RPMI7951 (cell line): ENCODE measurements around the gene CHKA. TPM values are rescaled to one million over a fixed set of nuclear protein-coding genes. Genes with fewer than 3 reads are reported as not detected.

Experiments
- DNase-seq: peaks from one replicate; pipeline ENCODE4 v3.0.0-alpha.2; 2012; ENCODE audit warnings: low read depth
- total RNA-seq: library from RNA; depleted of rRNA; stranded (reverse); fragments of >200 nt; shearing (Covaris generic); gene quantifications from 2 replicates; pipeline ENCODE4 v1.2.3, GENCODE V29; 2014

The CHKA gene
- total RNA-seq, 1 experiment from 2014 or later, result 18.7 TPM

DNA sequence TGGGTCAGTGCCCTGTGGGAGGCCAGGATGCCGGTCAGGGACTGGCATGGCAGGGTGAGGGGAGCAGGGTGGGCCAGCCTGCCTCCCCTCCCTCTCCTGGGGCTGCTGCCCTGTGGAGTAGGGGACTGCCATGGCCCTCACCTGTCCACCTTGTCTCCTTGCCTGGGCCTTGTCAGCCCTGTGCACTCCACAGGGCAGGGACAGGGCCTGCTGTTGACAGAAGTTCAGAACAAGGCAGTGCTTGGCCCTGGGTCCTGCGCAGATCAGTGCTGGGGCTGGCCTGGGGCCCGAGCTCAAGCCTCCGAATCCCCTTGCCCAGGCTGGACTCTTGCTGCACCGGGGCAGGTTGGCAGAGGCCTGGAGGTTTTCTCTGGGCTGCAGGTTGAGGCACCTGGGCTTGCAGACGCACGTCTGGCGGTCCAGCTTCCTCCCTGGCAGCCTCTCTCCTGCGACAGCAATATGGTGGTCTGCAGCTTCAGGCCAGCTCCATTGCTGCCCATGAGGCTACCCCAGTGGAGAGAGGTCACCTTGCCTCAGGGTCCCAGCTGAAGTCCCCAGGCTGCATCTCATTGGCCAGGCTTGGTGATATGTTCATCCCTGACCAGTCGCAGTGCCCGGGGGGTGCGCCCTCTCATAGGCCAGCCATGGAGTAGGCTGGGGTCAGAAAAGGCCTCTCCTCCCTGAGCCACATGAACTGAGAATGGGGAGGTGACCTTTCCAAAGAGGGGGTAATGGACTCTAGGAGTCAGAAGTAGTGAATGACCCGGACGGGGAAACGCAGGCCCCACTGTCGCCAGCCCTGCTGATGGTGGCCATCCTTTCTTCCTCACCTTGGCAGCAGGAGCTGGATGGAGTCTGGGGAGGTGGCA is 21.5 kb upstream of the CHKA start:
- no peak for DNase-seq

DNA sequence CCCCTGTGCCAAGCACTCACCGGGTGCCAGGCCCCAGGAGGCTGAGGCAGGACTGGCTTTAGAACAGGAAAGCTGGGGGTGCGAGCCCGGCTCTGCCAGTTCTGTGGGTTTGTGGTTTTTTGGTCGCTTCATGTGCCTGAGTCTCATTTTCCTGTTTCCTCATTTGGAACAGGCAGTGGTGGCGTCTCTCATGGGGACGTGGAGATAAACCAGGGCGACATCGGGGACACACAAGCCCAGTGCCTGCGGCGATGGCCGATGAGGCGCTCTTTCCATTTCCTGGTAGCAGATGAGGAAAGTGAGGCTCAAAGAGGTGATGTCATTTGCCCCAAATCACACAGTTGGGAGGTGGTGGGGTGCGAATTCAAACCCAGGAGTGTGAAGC is 20.8 kb upstream of the CHKA start:
- no peak for DNase-seq

DNA sequence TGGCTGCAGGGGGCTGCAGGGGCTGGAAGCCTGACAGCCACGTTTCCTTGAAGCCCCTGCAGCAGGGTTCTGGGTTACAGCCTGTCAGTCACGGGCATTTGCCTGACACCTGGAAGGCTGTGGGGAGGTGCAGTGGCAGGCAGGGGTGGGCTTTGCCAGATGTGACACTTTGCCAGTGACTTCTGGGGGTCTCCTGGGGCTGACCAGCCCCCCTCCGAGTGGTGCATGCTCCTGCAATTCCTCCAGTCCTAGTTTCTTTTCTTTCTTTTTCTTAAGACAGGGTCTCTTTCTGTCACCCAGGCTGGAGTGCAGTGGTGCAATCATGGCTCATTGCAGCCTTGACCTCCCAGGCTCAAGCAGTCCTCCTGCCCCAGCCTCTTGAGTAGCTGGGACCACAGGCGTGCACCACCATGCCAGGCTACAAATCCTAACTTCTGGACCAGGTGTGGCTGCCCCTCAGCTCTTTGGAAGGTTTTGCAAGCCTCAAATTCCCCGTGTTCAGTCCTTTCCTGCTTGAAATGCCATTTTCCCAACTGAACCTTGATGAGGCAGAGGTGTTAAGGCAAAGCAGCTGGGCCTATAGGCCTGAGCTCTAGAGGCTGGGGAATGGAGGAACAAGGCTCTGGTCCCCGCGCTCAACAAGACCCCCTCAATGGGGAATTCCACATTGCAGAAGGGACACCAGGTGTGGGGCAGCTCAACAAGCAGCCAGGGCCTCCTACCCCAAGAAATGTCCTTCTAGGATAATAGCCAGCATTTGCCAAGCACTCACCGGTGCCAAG is 20.2 kb upstream of the CHKA start:
- DNase-seq, result no peak

DNA sequence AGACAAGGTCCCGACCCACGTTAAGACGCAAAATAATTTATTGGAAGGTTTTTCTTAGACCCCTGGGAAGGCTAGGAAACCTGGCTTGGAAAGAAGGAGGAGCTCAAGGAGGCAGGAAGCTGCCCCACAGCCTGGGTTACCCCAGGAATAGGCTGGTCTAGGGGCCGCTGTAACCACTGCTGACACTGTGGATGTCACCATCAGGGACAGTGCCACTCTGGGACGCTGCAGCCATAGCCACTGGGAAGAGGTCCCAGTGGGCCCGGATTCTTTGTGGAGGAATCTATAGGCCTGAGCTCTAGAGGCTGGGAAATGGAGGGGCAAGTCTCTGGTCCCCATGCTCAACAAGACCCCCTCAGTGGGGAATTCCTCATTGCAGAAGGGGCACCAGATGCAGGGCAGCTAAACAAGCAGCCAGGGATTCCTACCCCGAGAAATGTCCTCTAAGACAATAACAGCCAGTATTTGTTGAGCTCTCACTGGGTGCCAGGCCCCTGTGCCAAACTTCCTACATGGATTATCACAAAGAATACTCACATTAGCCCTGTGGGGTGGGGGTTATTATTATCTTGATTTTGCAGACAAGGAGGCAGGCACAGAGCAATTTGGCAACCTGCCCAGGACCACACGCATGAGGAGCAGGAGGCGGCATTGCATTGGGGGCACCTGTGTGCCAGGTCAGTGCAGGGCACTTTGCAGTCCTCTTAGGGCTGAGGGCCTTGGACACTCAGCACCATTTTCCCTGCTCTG is 19.5 kb upstream of the CHKA start:
- no peak for DNase-seq

DNA sequence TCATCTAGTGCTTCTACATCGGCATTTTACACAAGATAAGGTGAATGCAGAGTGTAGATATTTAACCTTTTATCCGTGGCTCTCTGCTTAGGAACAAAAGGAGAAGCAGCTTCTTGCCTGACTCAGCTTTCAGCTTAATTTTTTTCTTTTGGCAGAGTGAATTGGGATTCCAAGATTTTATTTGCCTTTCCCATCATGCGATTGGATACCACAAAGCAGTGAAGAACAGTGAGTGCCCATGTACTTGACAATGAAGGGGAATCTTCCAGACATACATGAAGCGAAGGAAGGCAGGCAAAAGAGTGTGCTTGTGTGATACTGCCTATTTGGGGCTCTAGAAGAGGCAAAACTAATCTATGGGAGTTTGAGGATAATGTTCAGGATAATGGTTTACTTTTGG is 17.0 kb upstream of the CHKA start:
- DNase-seq, result no peak

DNA sequence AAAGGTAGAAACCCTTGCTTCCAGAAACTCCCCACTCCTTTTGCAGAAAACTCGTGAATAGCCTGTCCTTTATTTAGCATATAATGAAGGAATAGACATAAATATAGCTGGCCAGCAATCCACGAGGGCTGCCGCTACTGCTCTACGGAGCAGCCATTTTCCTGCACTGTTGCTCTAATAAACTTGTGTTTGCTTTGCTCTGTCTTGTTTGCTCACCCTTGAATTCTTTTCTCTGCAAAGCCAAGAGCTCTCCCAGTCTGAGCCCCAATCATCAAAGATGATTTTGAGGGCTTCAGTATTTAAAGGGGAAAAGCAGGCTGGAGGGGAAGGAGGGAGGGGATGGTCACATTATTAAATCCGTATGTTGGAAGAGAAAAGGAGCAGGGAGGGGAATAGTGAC is 16.6 kb upstream of the CHKA start:
- no peak for DNase-seq

DNA sequence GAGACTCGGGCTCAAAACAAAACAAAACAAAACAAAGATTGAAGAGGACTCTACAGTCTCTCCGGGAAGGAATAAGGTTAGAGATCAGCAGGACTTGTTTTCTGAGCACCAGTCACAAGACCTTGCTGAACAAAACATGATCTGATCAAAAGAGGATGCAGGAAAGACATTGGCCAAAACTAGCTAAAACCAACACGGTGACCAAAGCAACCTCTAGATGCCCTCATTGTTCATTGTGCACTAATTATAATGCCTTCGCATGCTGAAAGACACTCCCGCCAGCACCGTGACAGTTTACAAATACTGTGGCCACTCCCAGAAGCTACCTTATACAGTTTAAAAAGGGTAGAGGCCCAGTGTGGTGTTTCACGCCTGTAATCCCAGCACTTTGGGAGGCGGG is 15.7 kb upstream of the CHKA start:
- no peak for DNase-seq

DNA sequence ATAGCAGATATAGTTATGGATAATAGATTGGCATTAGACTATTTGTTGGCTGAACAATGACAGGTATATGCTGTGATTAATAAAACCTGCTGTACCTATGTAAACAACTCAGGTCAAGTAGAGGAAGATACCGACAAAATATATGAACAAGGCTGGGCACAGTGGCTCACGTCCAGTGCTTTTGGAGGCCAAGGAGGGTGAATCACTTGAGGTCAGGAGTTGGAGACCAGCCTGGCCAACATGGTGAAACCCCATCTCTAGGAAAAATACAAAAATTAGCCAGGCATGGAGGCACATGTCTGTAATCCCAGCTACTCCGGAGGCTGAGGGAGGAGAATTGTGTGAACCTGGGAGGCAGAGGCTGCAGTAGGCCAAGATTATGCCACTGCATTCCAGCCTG is 14.0 kb upstream of the CHKA start:
- no peak for DNase-seq

DNA sequence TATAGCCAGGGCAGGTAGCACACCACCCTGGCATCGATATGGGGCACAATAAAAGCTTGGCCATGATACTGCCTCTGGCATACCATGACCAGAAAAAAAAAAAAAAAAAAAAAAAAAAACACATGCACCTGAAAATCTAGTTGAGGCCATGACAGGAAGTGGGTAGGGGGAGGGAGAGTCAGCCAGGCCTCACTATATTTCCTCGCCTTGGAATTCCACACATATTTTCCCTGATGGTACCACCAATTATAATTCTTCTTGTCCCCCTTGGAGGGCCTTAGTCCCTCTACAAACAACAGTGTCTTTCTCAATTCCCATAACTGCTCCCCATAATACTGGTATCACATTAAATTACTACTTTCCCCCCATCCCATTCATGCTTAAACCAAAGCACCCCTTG is 12.6 kb upstream of the CHKA start:
- no peak for DNase-seq

DNA sequence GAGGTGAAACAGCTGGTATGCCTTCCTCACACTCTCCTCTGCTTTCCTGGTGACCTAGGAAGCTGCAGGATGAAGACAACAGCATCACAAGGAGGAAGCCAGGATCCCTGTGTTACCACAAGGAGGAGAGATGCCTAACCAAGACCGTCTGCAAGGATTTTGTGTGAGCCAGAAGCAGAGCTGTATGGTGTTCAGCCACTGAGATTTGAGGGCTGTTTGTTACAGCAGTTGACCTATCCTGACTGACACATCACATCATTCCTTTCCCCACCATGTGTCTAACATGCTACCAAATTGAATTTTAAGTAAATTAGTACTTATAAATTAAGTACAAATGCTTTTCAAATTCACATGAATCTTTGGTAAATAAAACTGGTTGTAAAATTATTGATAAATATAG is 8.9 kb upstream of the CHKA start:
- no peak for DNase-seq

DNA sequence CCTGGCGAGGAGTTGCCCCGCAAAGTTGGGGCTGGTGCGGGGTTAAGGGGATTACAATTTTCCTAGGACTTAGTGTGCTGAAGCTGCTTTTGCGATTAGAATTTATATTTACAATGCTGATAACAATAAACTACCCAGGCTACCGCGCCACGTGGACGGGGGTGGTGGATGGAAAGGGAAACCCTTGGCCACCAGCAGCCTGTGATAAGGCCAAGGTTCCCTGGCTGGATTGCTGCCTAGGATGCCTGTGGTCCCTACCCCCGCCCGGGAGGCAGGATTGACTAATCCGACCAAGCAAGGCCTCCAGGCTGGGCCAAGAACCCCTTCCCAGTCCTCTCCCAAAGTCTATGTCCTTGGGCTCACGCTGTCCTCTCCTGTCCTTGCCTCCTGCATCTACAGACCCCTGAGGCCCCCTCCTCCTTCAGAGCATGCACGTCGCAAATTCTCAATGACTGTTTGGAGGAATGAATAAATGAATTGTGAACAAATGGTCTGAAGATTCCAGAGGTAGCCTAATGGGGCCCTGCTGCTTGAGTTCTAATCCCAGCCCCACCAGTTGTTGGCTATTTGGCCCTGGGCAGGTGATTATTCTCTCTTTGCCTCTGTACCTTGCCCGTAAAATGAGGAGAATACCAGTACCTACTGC is 7.6 kb upstream of the CHKA start:
- peak; percentile 49 for DNase-seq

DNA sequence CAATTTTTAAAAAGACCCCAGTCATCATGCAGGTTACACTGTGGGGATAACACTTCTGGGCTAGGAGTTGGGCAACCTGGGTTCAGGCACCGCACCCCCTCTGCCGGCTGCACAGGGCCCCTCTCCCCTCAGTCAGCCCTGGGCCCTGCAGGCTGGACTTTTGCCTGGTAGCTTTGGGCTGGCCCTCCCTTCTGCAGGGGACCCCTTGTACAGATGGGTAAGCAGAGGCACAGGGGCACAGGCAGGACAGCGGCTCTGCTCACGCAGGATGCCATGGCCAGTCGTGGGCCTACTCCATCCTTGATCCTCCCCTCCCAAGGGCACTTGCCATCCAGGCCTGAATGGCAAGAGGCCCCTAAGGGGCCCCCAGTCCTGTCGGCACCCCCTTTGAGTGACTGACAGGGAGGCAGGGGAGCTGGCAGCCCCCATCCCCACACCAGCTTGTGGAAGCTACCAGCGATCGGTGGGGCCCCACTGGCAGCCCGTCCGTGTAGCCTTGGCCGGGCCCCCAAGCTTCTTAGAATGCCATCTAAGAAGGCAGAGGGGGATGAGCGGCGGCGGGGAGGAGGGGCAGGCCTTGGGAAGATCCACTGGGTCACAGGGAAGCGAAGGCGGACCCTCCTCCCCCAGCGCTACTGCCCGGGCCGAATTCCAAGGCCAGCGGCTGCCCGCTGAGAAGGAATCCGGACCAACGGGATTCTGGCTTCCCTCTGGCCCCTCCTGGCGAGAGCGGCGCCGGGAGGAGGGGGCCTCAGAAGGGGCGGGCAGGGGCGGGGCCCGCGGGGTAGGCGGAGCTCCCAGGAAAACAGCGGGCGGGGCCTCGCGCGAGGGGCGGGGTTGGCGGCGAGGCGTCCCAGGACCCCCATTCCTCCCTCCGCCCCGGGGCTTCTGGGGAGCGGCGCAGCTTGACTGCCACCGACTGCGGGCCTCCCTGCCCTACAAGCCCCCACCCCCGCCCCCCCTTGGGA is 6.8 kb upstream of the CHKA start:
- peak; percentile 32 for DNase-seq

DNA sequence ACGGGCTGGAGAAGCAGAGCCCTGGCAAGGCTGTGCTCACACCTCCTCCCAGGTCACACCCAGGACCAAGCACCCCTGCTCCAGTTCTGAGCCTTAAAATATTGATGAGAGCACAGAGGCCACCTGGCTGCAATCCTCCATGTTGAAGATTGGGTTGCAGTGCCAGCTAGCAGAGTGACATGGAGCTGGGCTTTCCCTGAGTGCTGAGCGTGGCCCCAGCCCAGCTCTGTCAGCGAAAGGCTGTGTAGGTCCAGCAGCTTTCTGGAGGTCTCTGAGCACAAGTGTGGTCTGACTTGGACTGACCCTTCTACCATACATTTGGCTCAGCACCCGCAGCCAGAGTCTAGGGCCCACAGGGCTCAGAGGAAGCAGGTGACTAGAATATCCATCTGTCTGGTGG is 4.0 kb upstream of the CHKA start:
- DNase-seq, result no peak

DNA sequence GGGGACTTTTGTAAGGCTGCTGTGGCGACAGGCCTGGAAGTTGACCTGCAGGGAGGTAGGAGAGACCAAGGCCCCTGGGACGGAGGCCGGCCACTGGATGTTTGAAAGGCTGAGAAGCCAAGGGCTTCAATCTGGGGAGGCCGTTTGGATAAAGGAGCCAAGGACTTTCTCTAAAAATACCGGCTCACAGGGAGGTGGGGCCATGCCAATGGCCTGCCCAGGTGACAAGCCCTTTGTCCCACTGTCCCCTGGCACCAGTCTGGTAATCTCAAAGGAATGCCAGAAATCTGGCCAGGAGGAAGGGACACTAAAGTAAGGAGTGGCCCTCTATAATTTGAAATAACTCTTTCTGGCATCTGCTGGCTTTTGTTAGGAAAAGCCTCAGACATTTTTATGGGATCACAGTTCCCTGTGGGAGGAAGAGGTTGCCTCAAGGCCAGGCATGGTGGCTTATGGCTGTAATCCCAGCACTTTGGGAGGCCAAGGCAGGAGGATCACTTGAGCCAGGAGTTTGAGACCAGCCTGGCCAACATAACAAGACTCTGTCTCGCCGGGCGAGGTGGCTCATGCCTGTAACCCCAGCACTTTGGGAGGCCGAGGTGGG is 1.9 kb upstream of the CHKA start:
- DNase-seq, result no peak

DNA sequence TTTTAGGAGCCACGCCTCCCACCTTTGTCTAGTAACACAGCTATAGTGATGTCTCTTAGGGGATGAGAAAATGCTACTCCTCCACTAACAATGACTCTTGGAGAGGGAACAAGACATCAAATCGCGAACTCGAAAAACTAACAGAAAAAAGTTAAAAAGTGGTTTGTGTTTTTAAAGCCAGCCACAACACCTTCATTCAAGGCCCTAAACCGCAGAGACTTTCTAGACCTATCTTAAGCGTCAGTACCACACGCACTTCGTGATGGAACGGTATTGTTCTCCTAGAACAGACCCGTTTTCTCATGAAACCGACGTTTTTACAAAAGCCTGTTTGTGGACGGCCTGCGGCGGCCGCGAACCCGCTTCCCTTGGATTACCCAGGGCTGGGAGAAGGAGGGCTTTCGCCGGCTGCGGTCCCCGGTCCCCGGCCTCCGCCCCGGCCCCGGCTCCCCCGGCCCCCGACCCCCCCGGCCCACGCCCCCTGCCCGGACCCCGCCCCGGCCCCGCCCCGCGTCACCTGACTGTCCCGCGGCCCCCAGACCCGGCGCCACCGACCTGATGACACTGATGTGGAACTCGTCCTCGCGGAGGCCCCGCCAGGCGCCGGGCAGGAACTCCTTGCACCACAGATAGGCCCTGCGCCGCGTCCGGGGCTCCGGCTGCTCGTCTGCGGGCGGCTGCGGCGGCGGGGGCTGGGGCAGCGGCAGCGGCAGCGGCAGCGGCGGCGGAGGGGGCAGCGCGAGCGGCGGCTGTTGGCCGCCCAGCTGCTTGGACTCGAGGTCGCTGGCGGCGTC is 718 bp downstream of the CHKA start:
- DNase-seq, result peak; percentile 45

DNA sequence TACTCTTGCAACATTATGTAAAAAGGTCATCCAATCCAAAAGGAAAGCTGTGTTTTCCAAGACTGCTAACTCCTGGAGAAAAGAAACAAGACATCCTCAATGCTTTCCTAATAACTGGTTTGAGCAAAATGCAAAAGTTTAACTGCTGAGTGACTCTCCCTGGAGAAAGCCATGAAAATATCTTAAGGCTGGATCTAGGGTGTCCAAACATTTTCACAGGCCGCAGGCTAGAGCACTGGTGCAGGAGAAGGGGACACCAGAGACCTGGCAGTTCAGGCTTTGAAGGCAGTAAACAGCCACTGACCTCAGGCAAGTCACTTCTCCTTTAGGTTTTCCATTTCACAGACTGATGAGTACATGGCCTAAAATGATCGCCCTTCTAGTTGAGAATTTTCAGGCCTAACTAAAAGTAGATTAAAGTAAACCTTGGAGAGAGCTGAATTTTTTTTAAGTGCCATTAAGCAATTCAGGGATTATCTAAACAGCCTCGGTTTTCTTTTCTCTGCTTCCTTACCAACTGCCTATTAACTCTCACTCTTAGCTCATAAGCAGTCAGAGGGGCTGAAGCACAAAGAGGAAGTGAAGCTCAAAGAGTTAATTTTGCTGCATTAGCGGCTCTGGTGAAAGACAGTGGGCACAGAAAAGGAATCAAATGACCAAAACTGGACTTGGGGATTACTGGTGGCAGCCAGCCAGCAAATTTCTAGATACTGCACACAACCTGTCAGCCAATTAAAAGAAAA is 2.3 kb downstream of the CHKA start:
- DNase-seq, result no peak

DNA sequence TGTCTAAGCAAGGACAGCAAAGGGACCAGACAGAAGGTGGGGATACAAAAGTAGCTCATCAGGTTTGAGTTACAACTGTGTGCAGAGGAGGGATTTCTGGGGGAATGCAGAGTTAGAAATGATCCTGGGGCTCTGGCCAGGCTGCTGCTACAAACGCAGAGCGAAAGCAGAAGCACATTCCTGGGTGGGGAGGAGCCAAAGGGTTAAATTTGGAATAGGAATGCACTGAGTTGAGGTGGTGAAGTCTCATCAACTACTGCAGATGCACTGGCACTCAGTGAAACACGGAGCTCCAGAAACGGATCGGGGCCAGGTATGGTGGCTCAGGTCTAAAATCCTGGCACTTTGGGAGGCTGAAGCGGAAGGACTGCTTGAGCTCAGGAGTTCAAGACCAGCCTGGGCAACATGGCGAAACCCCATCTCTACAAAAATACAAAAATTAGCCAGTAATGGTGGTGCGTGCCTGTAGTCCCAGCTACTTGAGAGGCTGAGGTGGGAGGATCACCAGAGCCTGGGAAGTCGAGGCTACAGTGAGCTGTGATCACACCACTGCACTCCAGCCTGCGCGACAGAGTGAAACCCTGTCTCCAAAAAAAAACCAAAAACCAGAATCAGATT is 3.2 kb downstream of the CHKA start:
- no peak for DNase-seq

DNA sequence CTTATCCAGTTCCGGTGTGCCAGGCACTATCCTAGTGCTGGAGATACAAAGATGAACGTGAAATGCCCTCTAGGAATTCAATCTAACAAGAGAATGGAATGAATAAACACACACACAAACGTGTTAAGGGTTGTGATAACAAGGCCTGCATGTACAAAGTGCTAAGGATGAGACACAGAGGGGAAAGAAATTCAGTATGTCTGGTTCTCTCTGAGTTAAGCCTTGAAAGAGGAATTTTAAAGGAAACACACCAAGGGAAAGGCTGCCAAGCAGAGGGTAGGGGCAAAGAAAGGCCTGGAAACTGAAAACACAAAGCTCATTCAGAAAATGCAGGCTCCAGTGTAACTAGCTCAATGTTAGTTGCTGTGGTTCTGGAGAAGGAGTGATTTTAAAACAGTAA is 4.2 kb downstream of the CHKA start:
- no peak for DNase-seq
